ENCODE results near the gene PLPP2.

GRCh38 chr19:277581-278165, 13.5 kb downstream of the PLPP2 start:
- no peak for TF ChIP-seq CTCF (IDR thresholded peaks at IDR 0.05)
- TF ChIP-seq ZFX (IDR thresholded peaks at IDR 0.05; ENCODE audit: borderline replicate concordance), result no peak

All from 22Rv1 (cell line).